Hepatocyte (in vitro differentiated cells): ENCODE data around the gene MPP3. TPM values are rescaled to one million over a fixed set of nuclear protein-coding genes. Genes with fewer than 3 reads are reported as not detected.
"Not testable (repeated sequence)": the region's sequence is repeated elsewhere in the genome, so short reads cannot be mapped to it uniquely, and the experiment has no call there.

Experiments used
- DNase-seq: peaks from one replicate; pipeline ENCODE4 v3.0.0-alpha.2; 2016; ENCODE audit warnings: low spot score
- H2AFZ ChIP-seq: fragments of 200-600 bp; sonication (generic); 2 replicates; pipeline ENCODE4 v1.6.0; 2016; ENCODE audit warnings: antibody characterized with exemption, mild to moderate bottlenecking
- H3K27ac ChIP-seq: fragments of 200-600 bp; sonication (generic); 2 replicates; pipeline ENCODE4 v1.5.1; 2016; ENCODE audit warnings: mild to moderate bottlenecking
- H3K27me3 ChIP-seq: fragments of 200-600 bp; sonication (generic); 2 replicates; pipeline ENCODE4 v1.6.1; 2016
- H3K36me3 ChIP-seq: fragments of 200-600 bp; sonication (generic); replicated peaks from 2 replicates; pipeline ENCODE4 v1.5.1; 2016; ENCODE audit warnings: low read depth; ENCODE audit not compliant: insufficient read depth
- H3K4me1 ChIP-seq: fragments of 200-600 bp; sonication (generic); 2 replicates; pipeline ENCODE4 v1.5.1; 2016; ENCODE audit warnings: mild to moderate bottlenecking, moderate library complexity; ENCODE audit not compliant: insufficient read depth
- H3K4me2 ChIP-seq: fragments of 200-600 bp; sonication (generic); 2 replicates; pipeline ENCODE4 v1.6.0; 2016
- H3K4me3 ChIP-seq: fragments of 200-600 bp; sonication (generic); 2 replicates; pipeline ENCODE4 v1.5.1; 2016; ENCODE audit warnings: mild to moderate bottlenecking
- H3K79me2 ChIP-seq: fragments of 200-600 bp; sonication (generic); 2 replicates; pipeline ENCODE4 v1.6.0; 2017; ENCODE audit warnings: mild to moderate bottlenecking
- H3K9me2 ChIP-seq: fragments of 200-600 bp; sonication (generic); replicated peaks from 2 replicates; pipeline ENCODE4 v1.6.0; 2017; ENCODE audit warnings: mild to moderate bottlenecking; ENCODE audit not compliant: insufficient read depth
- H3K9me3 ChIP-seq: fragments of 200-600 bp; sonication (generic); 2 replicates; pipeline ENCODE4 v1.5.1; 2016; ENCODE audit warnings: low read depth, mild to moderate bottlenecking
- H4K20me1 ChIP-seq: fragments of 200-600 bp; sonication (generic); 2 replicates; pipeline ENCODE4 v1.6.0; 2016; ENCODE audit warnings: mild to moderate bottlenecking; ENCODE audit not compliant: insufficient read depth, poor library complexity, severe bottlenecking
- EZH2 ChIP-seq: fragments of 200-600 bp; sonication (generic); IDR thresholded peaks from 2 replicates; pipeline ENCODE4 v1.6.1; 2016; ENCODE audit warnings: antibody characterized with exemption, mild to moderate bottlenecking, borderline replicate concordance
- EZH2phosphoT487 ChIP-seq: fragments of 200-600 bp; sonication (generic); IDR thresholded peaks from one replicate; pipeline ENCODE4 v1.6.1; 2018; ENCODE audit warnings: antibody characterized with exemption, mild to moderate bottlenecking, low read depth, moderate library complexity; ENCODE audit not compliant: unreplicated experiment, severe bottlenecking
- WGBS: methylation state at CpG from one replicate; pipeline ENCODE4 v1.1.6; 2016; ENCODE audit warnings: low lambda C conversion rate; ENCODE audit errors: missing lambda C conversion rate; 5-methylcytosine and 5-hydroxymethylcytosine counted together
- polyA plus RNA-seq: library from polyadenylated mRNA; unstranded; fragments of >200 nt; fragmentation: Nextera tagmentation; extraction: Ambion mirVana; gene quantifications from 2 replicates; pipeline ENCODE4 v1.2.1, GENCODE V29; 2016
- total RNA-seq: library from RNA; depleted of rRNA; stranded (reverse); fragments of >200 nt; gene quantifications from 2 replicates; pipeline ENCODE4 v1.2.3, GENCODE V29; 2014
- TF ChIP-seq, protein P1 (sequence below): fragments of 200-600 bp; sonication (generic); IDR thresholded peaks from 2 replicates; pipeline ENCODE4 v1.5.1; 2016; ENCODE audit warnings: antibody characterized with exemption, mild to moderate bottlenecking; ENCODE audit not compliant: poor library complexity

Gene MPP3
- total and polyA plus RNA-seq, 2 experiments from 2014 or later = 3.2 to 5.1 TPM

- Histone ChIP-seq H3K9me2 (no peaks in the 10 kb centered on the region), H3K27me3 (no peaks in the 10 kb centered on the region), H2AFZ (no peak overlapping the region), H3K36me3 (no peaks in the 10 kb centered on the region), H3K4me3 (no peak overlapping the region), H3K4me2 (no peak overlapping the region), H3K27ac (no peak overlapping the region), H4K20me1 (no peaks in the 10 kb centered on the region), H3K79me2 (no peaks in the 10 kb centered on the region), H3K9me3 (no peaks in the 10 kb centered on the region), H3K4me1 (no peaks in the 10 kb centered on the region)
- WGBS = 81% methylated on average over 14 of the region's 14 CpGs
- TF ChIP-seq EZH2 = no peak
- TF ChIP-seq, protein P1, sequence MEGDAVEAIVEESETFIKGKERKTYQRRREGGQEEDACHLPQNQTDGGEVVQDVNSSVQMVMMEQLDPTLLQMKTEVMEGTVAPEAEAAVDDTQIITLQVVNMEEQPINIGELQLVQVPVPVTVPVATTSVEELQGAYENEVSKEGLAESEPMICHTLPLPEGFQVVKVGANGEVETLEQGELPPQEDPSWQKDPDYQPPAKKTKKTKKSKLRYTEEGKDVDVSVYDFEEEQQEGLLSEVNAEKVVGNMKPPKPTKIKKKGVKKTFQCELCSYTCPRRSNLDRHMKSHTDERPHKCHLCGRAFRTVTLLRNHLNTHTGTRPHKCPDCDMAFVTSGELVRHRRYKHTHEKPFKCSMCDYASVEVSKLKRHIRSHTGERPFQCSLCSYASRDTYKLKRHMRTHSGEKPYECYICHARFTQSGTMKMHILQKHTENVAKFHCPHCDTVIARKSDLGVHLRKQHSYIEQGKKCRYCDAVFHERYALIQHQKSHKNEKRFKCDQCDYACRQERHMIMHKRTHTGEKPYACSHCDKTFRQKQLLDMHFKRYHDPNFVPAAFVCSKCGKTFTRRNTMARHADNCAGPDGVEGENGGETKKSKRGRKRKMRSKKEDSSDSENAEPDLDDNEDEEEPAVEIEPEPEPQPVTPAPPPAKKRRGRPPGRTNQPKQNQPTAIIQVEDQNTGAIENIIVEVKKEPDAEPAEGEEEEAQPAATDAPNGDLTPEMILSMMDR = no peak
- no peak for TF ChIP-seq EZH2phosphoT487
- DNase-seq = no peak
Observed at GRCh38 chr17:43871946-43872690, 39.2 kb upstream of the MPP3 start.

GRCh38 chr17:43869031-43869430 lies 36.1 kb upstream of the MPP3 start:
- 98% methylated on average over 6 of the region's 6 CpGs for WGBS
- H4K20me1 ChIP-seq = not testable (repeated sequence)

DNA sequence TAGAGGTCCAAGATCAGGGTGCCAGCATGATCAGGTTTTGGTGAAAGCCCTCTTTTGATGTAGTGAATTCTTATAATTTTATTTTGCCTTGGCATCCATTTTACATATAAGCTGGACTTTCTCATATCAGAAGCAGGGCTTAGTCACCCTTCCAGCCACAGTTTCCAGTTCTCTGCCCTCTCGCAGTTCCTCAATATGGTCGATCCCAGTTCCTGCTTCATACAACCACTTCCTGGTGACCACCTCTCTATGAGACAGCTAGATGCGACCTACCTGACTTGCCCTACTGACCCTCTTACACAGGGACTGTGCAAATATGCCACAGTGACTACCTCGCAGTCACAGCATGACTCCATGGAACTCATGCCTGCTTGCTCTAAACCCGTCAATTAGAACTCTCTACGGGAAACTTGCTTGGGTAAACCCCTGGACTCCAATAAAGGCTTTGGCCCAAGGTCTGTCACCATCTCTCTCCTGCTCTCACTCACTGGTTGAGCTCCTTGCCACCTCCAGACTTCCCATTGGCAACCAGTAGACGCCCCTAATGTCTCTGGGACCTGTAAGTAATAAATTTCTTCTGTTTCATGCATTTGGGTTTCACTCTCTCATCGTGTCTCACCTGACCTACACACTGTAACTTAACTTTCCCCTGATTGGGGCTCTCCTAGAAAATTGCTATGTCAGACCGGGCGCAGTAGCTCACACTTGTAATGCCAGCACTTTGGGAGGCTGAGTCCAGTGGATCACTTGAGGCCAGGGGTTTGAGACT lies 35.5 kb upstream of the MPP3 start:
- no peak for DNase-seq
- H2AFZ ChIP-seq = no peak overlapping the region
- 81% methylated on average over 10 of the region's 10 CpGs for WGBS
- H3K4me3 ChIP-seq = no peak overlapping the region
- TF ChIP-seq, protein P1 = no peak
- TF ChIP-seq EZH2phosphoT487 = no peak
- no peak for TF ChIP-seq EZH2
- no peak overlapping the region for H3K4me2 ChIP-seq
- no peak overlapping the region for H3K27ac ChIP-seq
- H4K20me1 ChIP-seq = no peaks in the 10 kb centered on the region
- no peaks in the 10 kb centered on the region for H3K9me3 ChIP-seq
- no peaks in the 10 kb centered on the region for H3K36me3 ChIP-seq
- H3K4me1 ChIP-seq = no peaks in the 10 kb centered on the region
- H3K27me3 ChIP-seq = no peaks in the 10 kb centered on the region
- no peaks in the 10 kb centered on the region for H3K9me2 ChIP-seq
- H3K79me2 ChIP-seq = no peaks in the 10 kb centered on the region

More at GRCh38 chr17:43869031-43869430, 36.1 kb upstream of the MPP3 start:
- H3K27me3 ChIP-seq, H2AFZ ChIP-seq, H3K4me1 ChIP-seq, H3K4me2 ChIP-seq, H3K79me2 ChIP-seq, H3K27ac ChIP-seq, H3K9me3 ChIP-seq, DNase-seq, H3K4me3 ChIP-seq, H3K36me3 ChIP-seq, H3K9me2 ChIP-seq: not testable (repeated sequence)
